Peyer's patch (tissue), 4 donors: ENCODE data around the gene INPP4A. TPM values are rescaled to one million over a fixed set of nuclear protein-coding genes. Genes with fewer than 3 reads are reported as not detected.

Source experiments
- DNase-seq, 3 donors: peaks; one replicate each; pipeline ENCODE4 v3.0.0-alpha.2; 2017 to 2019
- H3K27ac ChIP-seq, 4 donors: fragments of 200-600 bp; sonication (generic); one replicate each; pipeline ENCODE4 v1.5.1; 2016 to 2019
- H3K27me3 ChIP-seq, 2 donors: fragments of 200-600 bp; sonication (generic); one replicate each; pipeline ENCODE4 v1.5.1; 2019
- H3K36me3 ChIP-seq, 3 donors: fragments of 200-600 bp; sonication (generic); one replicate each; pipeline ENCODE4 v1.5.1; 2016 to 2019
- H3K4me1 ChIP-seq, 4 donors: fragments of 200-600 bp; sonication (generic); one replicate each; pipeline ENCODE4 v1.5.1; 2016 to 2019
- H3K4me3 ChIP-seq, 4 donors: fragments of 200-600 bp; sonication (generic); 1 replicate in 3 of 4; 2 replicates in 1 of 4; pipeline ENCODE4 v1.5.1; 2016 to 2019; ENCODE audit warnings: mild to moderate bottlenecking in 1 of 4
- H3K9me3 ChIP-seq, 4 donors: fragments of 200-600 bp; sonication (generic); one replicate each; pipeline ENCODE4 v1.5.1; 2016 to 2019; ENCODE audit warnings: mild to moderate bottlenecking in 1 of 4
- CTCF ChIP-seq, 6 experiments: fragments of 450-650 bp in 4 of 6; fragments of 200-600 bp in 2 of 6; sonication (generic) in 1 of 6; IDR thresholded peaks; one replicate each; pipeline ENCODE4 v1.5.1; 2017 to 2019; ENCODE audit warnings: antibody characterized with exemption in 6 of 6, mild to moderate bottlenecking in 3 of 6, moderate library complexity in 1 of 6
- POLR2A ChIP-seq, 2 donors: fragments of 450-650 bp; IDR thresholded peaks; one replicate each; pipeline ENCODE4 v1.5.1; 2017; ENCODE audit warnings: antibody characterized with exemption in 2 of 2, mild to moderate bottlenecking in 2 of 2, moderate library complexity in 2 of 2
- total RNA-seq, 4 donors: library from RNA; depleted of rRNA; stranded (reverse); fragments of >200 nt; gene quantifications; one replicate each; pipeline ENCODE4 v1.1.0, GENCODE V29; 2016

The INPP4A gene
- total RNA-seq, 4 donors from 2014 or later, result 15.6 to 78.4 (median 27.4) TPM

GRCh38 chr2:98535971-98536677 is 91.5 kb downstream of the INPP4A start:
- TF ChIP-seq POLR2A (IDR thresholded peaks at IDR 0.05) (no peak), CTCF (IDR thresholded peaks at IDR 0.05) (no peak)
- H3K27ac ChIP-seq, result no peak overlapping the region
- no peaks in the 10 kb centered on the region for H3K4me1 ChIP-seq
- peaks cover 0 to 31% (median 0%) of the 10 kb centered on the region in 3 donors for H3K36me3 ChIP-seq
- H3K27me3 ChIP-seq, result no peaks in the 10 kb centered on the region
- DNase-seq, result no peak
- H3K9me3 ChIP-seq, result no peaks in the 10 kb centered on the region
- H3K4me3 ChIP-seq, result no peak overlapping the region

- DNase-seq, result no peak
- Histone ChIP-seq H3K4me1 (no peaks in the 10 kb centered on the region), H3K36me3 (peaks cover 0 to 31% (median 0%) of the 10 kb centered on the region in 3 donors), H3K27ac (no peak overlapping the region), H3K4me3 (no peak overlapping the region), H3K27me3 (no peaks in the 10 kb centered on the region), H3K9me3 (no peaks in the 10 kb centered on the region)
- no peak for TF ChIP-seq CTCF (IDR thresholded peaks at IDR 0.05)
- TF ChIP-seq POLR2A (IDR thresholded peaks at IDR 0.05), result no peak
Observed at GRCh38 chr2:98537390-98538126, 92.9 kb downstream of the INPP4A start.

- TF ChIP-seq POLR2A (IDR thresholded peaks at IDR 0.05), result no peak
- TF ChIP-seq CTCF (IDR thresholded peaks at IDR 0.05), result no peak
- no peak for DNase-seq
- H3K27ac ChIP-seq, result no peak overlapping the region
- H3K4me1 ChIP-seq, result no peaks in the 10 kb centered on the region
- H3K9me3 ChIP-seq, result no peaks in the 10 kb centered on the region
- H3K4me3 ChIP-seq, result no peak overlapping the region
- peaks cover 0 to 31% (median 0%) of the 10 kb centered on the region in 3 donors for H3K36me3 ChIP-seq
- H3K27me3 ChIP-seq, result no peaks in the 10 kb centered on the region
Observed at GRCh38 chr2:98538280-98539041, 93.8 kb downstream of the INPP4A start.

GRCh38 chr2:98539056-98539735 is 94.5 kb downstream of the INPP4A start:
- no peaks in the 10 kb centered on the region for H3K27me3 ChIP-seq
- no peaks in the 10 kb centered on the region for H3K4me1 ChIP-seq
- DNase-seq, result no peak
- peaks cover 0 to 38% (median 0%) of the 10 kb centered on the region in 3 donors for H3K36me3 ChIP-seq
- no peak overlapping the region for H3K27ac ChIP-seq
- TF ChIP-seq POLR2A (IDR thresholded peaks at IDR 0.05) (no peak), CTCF (IDR thresholded peaks at IDR 0.05) (no peak)
- no peak overlapping the region for H3K4me3 ChIP-seq
- H3K9me3 ChIP-seq, result no peaks in the 10 kb centered on the region

GRCh38 chr2:98540536-98540935 is 95.9 kb downstream of the INPP4A start:
- no peaks in the 10 kb centered on the region for H3K9me3 ChIP-seq
- H3K36me3 ChIP-seq, result peaks cover 0 to 49% (median 0%) of the 10 kb centered on the region in 3 donors
- no peaks in the 10 kb centered on the region for H3K27me3 ChIP-seq
- no peaks in the 10 kb centered on the region for H3K4me1 ChIP-seq
- no peak overlapping the region for H3K4me3 ChIP-seq
- no peak for DNase-seq
- H3K27ac ChIP-seq, result no peak overlapping the region
- TF ChIP-seq CTCF (IDR thresholded peaks at IDR 0.05) (no peak), POLR2A (IDR thresholded peaks at IDR 0.05) (no peak)
